Lower lobe of right lung (tissue), 2 donors: ENCODE data around the gene LAMTOR5. TPM values are rescaled to one million over a fixed set of nuclear protein-coding genes. Genes with fewer than 3 reads are reported as not detected.
A peak's percentile ranks its signal among the peaks of the same experiment; 100 is the strongest.

Source experiments
- ATAC-seq, 2 donors: fragments of 200-7000 bp; cut with Tn5 transposase; one replicate each; pipeline ENCODE4 v1.9.1; 2020 to 2022; ENCODE audit warnings: mild to moderate bottlenecking in 2 of 2, moderate library complexity in 2 of 2
- DNase-seq: peaks from one replicate; pipeline ENCODE4 v3.0.0-alpha.2; 2020
- H3K27ac ChIP-seq: fragments of 200-600 bp; one replicate; pipeline ENCODE4 v1.8.0; 2022
- H3K27me3 ChIP-seq: fragments of 200-600 bp; one replicate; pipeline ENCODE4 v1.8.0; 2022; ENCODE audit warnings: low read depth
- H3K36me3 ChIP-seq: fragments of 200-600 bp; one replicate; pipeline ENCODE4 v1.8.0; 2022; ENCODE audit warnings: mild to moderate bottlenecking
- H3K4me1 ChIP-seq: fragments of 200-600 bp; one replicate; pipeline ENCODE4 v1.8.0; 2022
- H3K4me3 ChIP-seq: fragments of 200-600 bp; one replicate; pipeline ENCODE4 v1.8.0; 2022; ENCODE audit warnings: mild to moderate bottlenecking
- H3K9me3 ChIP-seq: fragments of 200-600 bp; one replicate; pipeline ENCODE4 v1.8.0; 2022
- intact Hi-C: fragments of 100-400 bp; cut with DNase I; formaldehyde crosslinking; loops from one replicate; pipeline ENCODE4 v1.11.0; 2022
- total RNA-seq: library from RNA; stranded (reverse); fragmentation: NEBNext Ultra II Directional; extraction: Animal tissue kit (Norgen Biotek cat#: 25700); gene quantifications from one replicate; pipeline ENCODE4 v1.2.1, GENCODE V29; 2021
- TF ChIP-seq, protein P1 (sequence below): fragments of 200-600 bp; IDR thresholded peaks from one replicate; pipeline ENCODE4 v1.8.0; 2022; ENCODE audit warnings: antibody characterized with exemption, mild to moderate bottlenecking
- donor health status: DM: no; HTN: yes; CAD: no; lungs with severe emphysema.

LAMTOR5 gene
- total RNA-seq, 1 donor from 2014 or later = 121 TPM

DNA sequence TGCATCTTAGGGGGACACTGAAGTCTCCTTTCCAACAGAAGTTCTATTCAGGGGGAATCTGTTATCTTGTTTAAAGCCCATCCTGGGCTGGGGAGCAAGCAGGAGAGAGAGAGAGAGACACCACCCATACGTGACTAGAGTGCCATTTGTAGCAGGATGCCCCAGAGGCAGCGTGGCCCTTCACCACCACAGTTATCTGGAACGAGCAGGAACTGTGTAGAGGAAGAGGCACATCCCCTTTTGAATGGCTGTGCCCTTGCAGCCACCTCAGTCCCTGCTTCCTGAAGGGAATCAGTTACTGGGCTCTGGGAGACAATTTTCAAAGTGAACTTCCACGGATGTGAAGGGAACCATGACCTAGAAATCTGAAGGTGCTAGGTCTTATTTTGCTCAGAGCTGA is 19.4 kb upstream of the LAMTOR5 start:
- no peak for ATAC-seq
- intact Hi-C loops = no loop called here
- no peaks in the 10 kb centered on the region for H3K27me3 ChIP-seq
- no peaks in the 10 kb centered on the region for H3K36me3 ChIP-seq
- TF ChIP-seq, protein P1, sequence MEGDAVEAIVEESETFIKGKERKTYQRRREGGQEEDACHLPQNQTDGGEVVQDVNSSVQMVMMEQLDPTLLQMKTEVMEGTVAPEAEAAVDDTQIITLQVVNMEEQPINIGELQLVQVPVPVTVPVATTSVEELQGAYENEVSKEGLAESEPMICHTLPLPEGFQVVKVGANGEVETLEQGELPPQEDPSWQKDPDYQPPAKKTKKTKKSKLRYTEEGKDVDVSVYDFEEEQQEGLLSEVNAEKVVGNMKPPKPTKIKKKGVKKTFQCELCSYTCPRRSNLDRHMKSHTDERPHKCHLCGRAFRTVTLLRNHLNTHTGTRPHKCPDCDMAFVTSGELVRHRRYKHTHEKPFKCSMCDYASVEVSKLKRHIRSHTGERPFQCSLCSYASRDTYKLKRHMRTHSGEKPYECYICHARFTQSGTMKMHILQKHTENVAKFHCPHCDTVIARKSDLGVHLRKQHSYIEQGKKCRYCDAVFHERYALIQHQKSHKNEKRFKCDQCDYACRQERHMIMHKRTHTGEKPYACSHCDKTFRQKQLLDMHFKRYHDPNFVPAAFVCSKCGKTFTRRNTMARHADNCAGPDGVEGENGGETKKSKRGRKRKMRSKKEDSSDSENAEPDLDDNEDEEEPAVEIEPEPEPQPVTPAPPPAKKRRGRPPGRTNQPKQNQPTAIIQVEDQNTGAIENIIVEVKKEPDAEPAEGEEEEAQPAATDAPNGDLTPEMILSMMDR = no peak
- H3K4me1 ChIP-seq = peaks cover 7% of the 10 kb centered on the region
- no peak overlapping the region for H3K4me3 ChIP-seq
- no peak overlapping the region for H3K27ac ChIP-seq
- no peak for DNase-seq
- no peaks in the 10 kb centered on the region for H3K9me3 ChIP-seq

DNA sequence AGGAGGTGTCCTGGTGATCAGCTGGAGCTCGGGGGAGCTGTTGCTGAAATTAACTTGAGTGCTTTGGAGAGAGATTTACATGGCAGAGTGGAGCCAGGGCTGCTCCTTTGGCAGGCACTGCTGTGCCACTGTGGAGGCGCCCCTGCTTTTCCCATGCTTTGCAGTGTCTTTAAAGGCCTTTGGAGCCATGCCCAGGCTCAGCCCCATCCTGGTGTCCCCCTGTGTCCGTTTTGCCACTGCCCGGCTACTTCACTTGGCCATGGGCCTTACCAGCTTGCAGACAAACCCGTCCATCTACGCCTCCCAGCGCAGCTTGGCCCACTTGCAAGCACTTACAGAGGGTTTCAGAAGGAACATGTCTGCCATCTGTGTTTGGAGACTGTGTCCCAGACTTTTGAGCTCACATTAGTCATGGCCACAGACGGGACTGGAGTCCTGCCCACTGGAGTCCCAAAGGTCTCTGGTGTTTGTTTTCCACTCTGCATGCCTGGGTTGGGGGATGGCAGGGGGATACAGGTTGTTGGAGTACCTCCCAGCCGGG is 18.2 kb upstream of the LAMTOR5 start:
- H3K4me3 ChIP-seq = no peak overlapping the region
- H3K4me1 ChIP-seq = peaks cover 7% of the 10 kb centered on the region
- H3K36me3 ChIP-seq = no peaks in the 10 kb centered on the region
- TF ChIP-seq, protein P1 = no peak
- no peaks in the 10 kb centered on the region for H3K9me3 ChIP-seq
- no peak overlapping the region for H3K27ac ChIP-seq
- intact Hi-C loops = no loop called here
- no peak for DNase-seq
- H3K27me3 ChIP-seq = no peaks in the 10 kb centered on the region
- no peak for ATAC-seq

DNA sequence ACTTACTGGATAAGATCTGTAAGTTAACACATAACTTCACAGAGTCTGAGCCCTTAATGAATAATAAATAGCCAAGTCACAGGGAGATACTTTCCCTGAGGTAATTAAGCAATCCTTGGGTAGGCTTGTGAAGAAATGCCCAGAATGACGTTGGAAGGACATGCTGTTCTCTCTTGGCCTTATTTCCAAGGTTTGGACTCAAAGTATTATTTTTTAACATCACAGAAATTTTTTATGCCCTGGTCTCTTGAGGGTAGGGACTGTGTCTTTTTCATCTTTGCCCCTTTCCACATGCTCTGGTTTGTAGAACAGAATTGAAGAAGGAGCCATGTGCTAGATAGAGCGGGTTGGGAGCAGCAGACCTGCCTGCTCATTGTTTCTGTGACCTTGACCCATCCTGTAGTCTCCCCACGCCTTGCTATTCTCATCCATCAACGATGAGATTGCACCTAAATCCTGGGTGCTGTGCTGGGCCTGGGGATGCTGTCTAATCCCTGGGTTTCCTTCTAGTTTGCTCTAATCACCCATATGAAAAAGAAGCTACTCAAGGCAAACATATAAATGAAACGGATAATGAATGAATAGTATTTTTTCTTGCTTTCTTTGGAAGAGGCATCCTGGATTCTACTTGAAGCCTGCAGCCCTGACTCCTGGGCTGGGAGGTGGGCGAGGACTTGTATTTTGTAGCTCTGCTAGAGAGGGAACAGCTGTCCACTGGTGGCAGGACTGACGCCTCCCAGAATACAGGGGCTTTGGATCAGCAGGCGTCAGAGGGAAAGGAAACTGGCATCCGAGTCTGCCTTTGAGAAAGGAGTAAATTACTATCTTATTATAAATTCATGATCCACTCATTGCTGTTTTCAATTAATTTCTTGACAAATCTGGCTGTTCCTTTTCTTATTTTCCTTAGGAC is 17.5 kb upstream of the LAMTOR5 start:
- DNase-seq (no peak), ATAC-seq (peak; percentile 18 to 43)
- Histone ChIP-seq H3K4me1 (peaks cover 7% of the 10 kb centered on the region), H3K4me3 (no peak overlapping the region), H3K27me3 (no peaks in the 10 kb centered on the region), H3K27ac (no peak overlapping the region), H3K9me3 (no peaks in the 10 kb centered on the region), H3K36me3 (no peaks in the 10 kb centered on the region)
- intact Hi-C loops = no loop called here
- TF ChIP-seq, protein P1 = no peak

DNA sequence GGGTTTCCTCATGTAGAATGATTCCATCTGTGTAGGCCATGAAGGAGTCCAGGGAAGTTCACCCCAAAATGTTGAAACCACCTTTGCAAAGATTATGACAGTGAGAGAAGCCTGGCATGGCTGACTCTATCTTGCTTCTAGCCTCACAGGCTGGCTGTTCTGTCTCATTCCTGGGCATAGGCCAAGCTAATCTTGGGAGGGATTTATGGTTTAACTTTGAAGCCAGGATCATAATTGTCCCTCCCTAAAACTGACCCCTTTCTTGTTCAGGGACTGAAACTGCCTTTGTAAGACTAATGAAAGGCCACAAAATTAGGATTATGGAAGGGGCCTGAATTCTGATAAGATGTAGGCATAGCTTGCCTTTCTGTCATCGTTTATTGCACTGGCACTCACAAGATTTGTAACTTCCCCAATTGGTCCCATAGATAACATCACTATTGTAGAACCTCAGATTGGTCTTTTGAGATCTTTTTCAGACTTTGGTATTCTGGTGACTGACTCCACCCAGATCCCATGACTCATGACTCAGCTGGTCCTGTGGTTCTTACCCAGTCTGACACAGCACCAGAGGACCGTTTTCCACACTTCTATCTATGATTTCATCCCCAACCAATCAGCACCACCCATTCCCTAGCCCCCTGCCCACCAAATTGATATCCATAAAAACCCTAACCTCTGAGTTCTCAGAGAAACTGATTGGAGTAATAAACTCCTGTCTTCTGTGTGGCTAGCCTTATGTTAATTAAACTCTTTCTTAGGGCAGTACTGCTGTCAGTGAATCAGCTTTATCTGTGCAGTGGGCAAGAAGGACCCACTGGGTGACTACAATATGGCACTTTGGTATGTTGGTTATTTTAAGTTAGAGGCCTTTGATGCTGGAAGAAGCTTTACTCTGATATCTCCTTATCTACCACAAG is 13.6 kb upstream of the LAMTOR5 start:
- ATAC-seq = peak; percentile 71 to 83
- Histone ChIP-seq H3K9me3 (no peaks in the 10 kb centered on the region), H3K36me3 (no peaks in the 10 kb centered on the region), H3K4me3 (no peak overlapping the region), H3K27ac (no peak overlapping the region), H3K27me3 (no peaks in the 10 kb centered on the region), H3K4me1 (peaks cover 7% of the 10 kb centered on the region)
- intact Hi-C loops = no loop called here
- TF ChIP-seq, protein P1 = no peak
- DNase-seq = no peak

DNA sequence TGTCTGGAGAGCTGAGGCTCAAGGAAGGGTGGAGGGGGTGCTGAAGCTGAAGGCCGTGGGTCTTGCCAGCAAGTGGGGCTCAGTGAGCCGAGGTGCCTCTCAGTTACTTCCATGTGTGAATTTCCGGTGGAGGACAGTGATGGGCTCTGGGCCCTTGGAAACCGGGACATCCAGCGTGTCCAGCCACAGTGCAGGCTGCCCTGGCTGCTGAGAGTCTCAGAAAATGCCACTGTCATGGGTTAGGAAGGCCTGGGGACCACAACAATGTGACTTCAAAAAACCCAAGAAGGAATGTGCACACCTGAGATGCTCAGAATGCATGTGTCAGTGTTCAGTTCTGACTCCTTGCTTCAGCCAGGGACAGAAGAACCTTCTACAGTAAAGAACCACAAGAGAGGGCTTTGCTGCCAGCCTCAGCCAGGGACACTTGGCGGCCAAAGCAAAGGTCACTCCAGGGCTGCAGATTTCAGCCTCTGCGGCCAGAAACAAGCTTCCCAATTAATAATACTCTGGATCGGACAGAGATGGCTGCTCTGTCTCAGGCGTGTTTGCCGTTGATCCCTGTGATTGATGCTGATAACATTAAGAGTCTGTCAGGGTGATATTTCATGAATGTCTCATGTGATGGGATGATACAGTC is 12.6 kb upstream of the LAMTOR5 start:
- no peak overlapping the region for H3K4me3 ChIP-seq
- TF ChIP-seq, protein P1 = no peak
- intact Hi-C loops = no loop called here
- H3K27me3 ChIP-seq = no peaks in the 10 kb centered on the region
- H3K36me3 ChIP-seq = no peaks in the 10 kb centered on the region
- H3K9me3 ChIP-seq = no peaks in the 10 kb centered on the region
- no peak for DNase-seq
- peaks cover 3% of the 10 kb centered on the region for H3K4me1 ChIP-seq
- no peak for ATAC-seq
- H3K27ac ChIP-seq = no peak overlapping the region
